Measurements from ENCODE around the gene XYLT1.

XYLT1 gene

GRCh38 chr16:17193566-17194100, 277.1 kb downstream of the XYLT1 start:
- ATAC-seq (no peak), DNase-seq (no peak)

GRCh38 chr16:17184026-17184425, 286.7 kb downstream of the XYLT1 start:
- DNase-seq (no peak), ATAC-seq (no peak)

GRCh38 chr16:17177959-17178905, 292.5 kb downstream of the XYLT1 start:
- DNase-seq (no peak), ATAC-seq (no peak)

GRCh38 chr16:17177242-17177958, 293.4 kb downstream of the XYLT1 start:
- DNase-seq, result no peak
- no peak for ATAC-seq

GRCh38 chr16:17176199-17176598, 294.6 kb downstream of the XYLT1 start:
- no peak for ATAC-seq

GRCh38 chr16:17173281-17173680, 297.5 kb downstream of the XYLT1 start:
- DNase-seq, result peak; percentile 11
- ATAC-seq, result no peak

More at GRCh38 chr16:17176199-17176598, 294.6 kb downstream of the XYLT1 start:
- no peak for DNase-seq

- no peak for DNase-seq
- ATAC-seq, result no peak
Observed at GRCh38 chr16:17171250-17172143, 299.3 kb downstream of the XYLT1 start.

GRCh38 chr16:17170435-17170834, 300.3 kb downstream of the XYLT1 start:
- ATAC-seq, result no peak

GRCh38 chr16:17168181-17168580, 302.6 kb downstream of the XYLT1 start:
- ATAC-seq, result no peak
- no peak for DNase-seq

More at GRCh38 chr16:17170435-17170834, 300.3 kb downstream of the XYLT1 start:
- no peak for DNase-seq

- ATAC-seq (no peak), DNase-seq (no peak)
Observed at GRCh38 chr16:17166095-17166494, 304.7 kb downstream of the XYLT1 start.

GRCh38 chr16:17162560-17162959, 308.2 kb downstream of the XYLT1 start:
- ATAC-seq, result no peak
- DNase-seq, result no peak

- no peak for DNase-seq
Observed at GRCh38 chr16:17160920-17161431, 309.8 kb downstream of the XYLT1 start.

GRCh38 chr16:17160285-17160853, 310.4 kb downstream of the XYLT1 start:
- DNase-seq (no peak), ATAC-seq (no peak)

More at GRCh38 chr16:17160920-17161431, 309.8 kb downstream of the XYLT1 start:
- ATAC-seq, result no peak

GRCh38 chr16:17159617-17160016, 311.1 kb downstream of the XYLT1 start:
- DNase-seq, result no peak
- ATAC-seq, result no peak

- no peak for ATAC-seq
- no peak for DNase-seq
Observed at GRCh38 chr16:17155936-17156335, 314.8 kb downstream of the XYLT1 start.

- no peak for ATAC-seq
Observed at GRCh38 chr16:17155485-17155884, 315.3 kb downstream of the XYLT1 start.

GRCh38 chr16:17154981-17155380, 315.8 kb downstream of the XYLT1 start:
- ATAC-seq, result no peak
- DNase-seq, result no peak

More at GRCh38 chr16:17155485-17155884, 315.3 kb downstream of the XYLT1 start:
- no peak for DNase-seq

- DNase-seq (no peak), ATAC-seq (no peak)
Observed at GRCh38 chr16:17152311-17152710, 318.4 kb downstream of the XYLT1 start.

GRCh38 chr16:17151335-17151734, 319.4 kb downstream of the XYLT1 start:
- DNase-seq (no peak), ATAC-seq (no peak)

- ATAC-seq (no peak), DNase-seq (no peak)
Observed at GRCh38 chr16:17149904-17150483, 320.8 kb downstream of the XYLT1 start.

- no peak for ATAC-seq
- DNase-seq, result no peak
Observed at GRCh38 chr16:17147942-17148341, 322.8 kb downstream of the XYLT1 start.
